ENCODE measurements around the gene GNG7.

The GNG7 gene

GRCh38 chr19:2529473-2529918, 173.0 kb downstream of the GNG7 start:
- Histone ChIP-seq H4K91ac (ENCODE audit: low read depth, low read length, poor library complexity) (no peak overlapping the region), H2BK15ac (ENCODE audit: low read length) (no peak overlapping the region), H3K4me2 (ENCODE audit: insufficient read depth, low read length, poor library complexity, severe bottlenecking) (no peak overlapping the region), H4K8ac (ENCODE audit: low read depth, low read length) (no peak overlapping the region), H3K27me3 (ENCODE audit: control insufficient read depth in 3 of 3, insufficient read depth in 3 of 3, low read depth in 1 of 3, low read length in 3 of 3) (no peaks in the 10 kb centered on the region), H3K4ac (ENCODE audit: low read length) (no peak overlapping the region), H3K4me3 (ENCODE audit: low read length in 2 of 2) (no peak overlapping the region), H3K79me1 (ENCODE audit: low read depth, low read length) (no peaks in the 10 kb centered on the region), H2AK5ac (ENCODE audit: low read depth, low read length) (no peak overlapping the region), H3K9me3 (replicated peaks in 1 of 2; ENCODE audit: control insufficient read depth in 2 of 2, insufficient read depth in 1 of 2, low read depth in 1 of 2, low read length in 2 of 2) (peaks cover 5 to 9% of the 10 kb centered on the region in 2 donors), H3K27ac (replicated peaks; ENCODE audit: low read length) (no peak overlapping the region), H2AFZ (ENCODE audit: low read length) (no peak overlapping the region), H2BK12ac (ENCODE audit: low read length) (no peak overlapping the region), H3K23ac (ENCODE audit: low read depth, low read length, poor library complexity) (no peak overlapping the region), H3K36me3 (replicated peaks in 1 of 2; ENCODE audit: control insufficient read depth in 2 of 2, insufficient read depth in 2 of 2, low read length in 2 of 2) (no peaks in the 10 kb centered on the region), H2BK120ac (ENCODE audit: low read depth, low read length) (no peak overlapping the region), H3K4me1 (ENCODE audit: control insufficient read depth in 2 of 2, insufficient read depth in 1 of 2, low read depth in 1 of 2, low read length in 2 of 2) (peaks cover 0 to 9% of the 10 kb centered on the region in 2 donors), H3K18ac (ENCODE audit: low read length) (no peak overlapping the region), H3K14ac (ENCODE audit: low read length) (no peak overlapping the region), H2BK5ac (ENCODE audit: low read length) (no peak overlapping the region), H3K9ac (ENCODE audit: low read depth, low read length, poor library complexity) (no peak overlapping the region)
- WGBS, 2 donors (ENCODE audit: extremely low coverage in 2 of 2, insufficient read length in 2 of 2, insufficient replicate concordance in 1 of 2) = no CpG with 5 or more reads among the region's 9 CpGs
- no peak for DNase-seq (ENCODE audit: low spot score)

- no peak overlapping the region for H3K23ac ChIP-seq (ENCODE audit: low read depth, low read length, poor library complexity)
- no peaks in the 10 kb centered on the region for H3K79me1 ChIP-seq (ENCODE audit: low read depth, low read length)
- peaks cover 5 to 8% of the 10 kb centered on the region in 2 donors for H3K9me3 ChIP-seq (replicated peaks in 1 of 2; ENCODE audit: control insufficient read depth in 2 of 2, insufficient read depth in 1 of 2, low read depth in 1 of 2, low read length in 2 of 2)
- H2BK15ac ChIP-seq (ENCODE audit: low read length) = peak overlapping the region; percentile 6
- no peak overlapping the region for H3K4ac ChIP-seq (ENCODE audit: low read length)
- H3K36me3 ChIP-seq (replicated peaks in 1 of 2; ENCODE audit: control insufficient read depth in 2 of 2, insufficient read depth in 2 of 2, low read length in 2 of 2) = no peaks in the 10 kb centered on the region
- peak overlapping the region; percentile 84 for H2AK5ac ChIP-seq (ENCODE audit: low read depth, low read length)
- H2AFZ ChIP-seq (ENCODE audit: low read length) = no peak overlapping the region
- H3K27me3 ChIP-seq (ENCODE audit: control insufficient read depth in 3 of 3, insufficient read depth in 3 of 3, low read depth in 1 of 3, low read length in 3 of 3) = no peaks in the 10 kb centered on the region
- H2BK5ac ChIP-seq (ENCODE audit: low read length) = no peak overlapping the region
- no peak overlapping the region for H4K8ac ChIP-seq (ENCODE audit: low read depth, low read length)
- WGBS, 2 donors (ENCODE audit: extremely low coverage in 2 of 2, insufficient read length in 2 of 2, insufficient replicate concordance in 1 of 2) = no CpG with 5 or more reads among the region's 8 CpGs
- DNase-seq (ENCODE audit: low spot score) = no peak
- H3K4me1 ChIP-seq (ENCODE audit: control insufficient read depth in 2 of 2, insufficient read depth in 1 of 2, low read depth in 1 of 2, low read length in 2 of 2) = peaks cover 6 to 17% of the 10 kb centered on the region in 2 donors
- H3K14ac ChIP-seq (ENCODE audit: low read length) = no peak overlapping the region
- no peak overlapping the region for H4K91ac ChIP-seq (ENCODE audit: low read depth, low read length, poor library complexity)
- H3K18ac ChIP-seq (ENCODE audit: low read length) = peak overlapping the region; percentile 76
- H2BK120ac ChIP-seq (ENCODE audit: low read depth, low read length) = no peak overlapping the region
- no peak overlapping the region for H3K4me2 ChIP-seq (ENCODE audit: insufficient read depth, low read length, poor library complexity, severe bottlenecking)
- no peak overlapping the region for H3K4me3 ChIP-seq (ENCODE audit: low read length in 2 of 2)
- no peak overlapping the region for H2BK12ac ChIP-seq (ENCODE audit: low read length)
- no peak overlapping the region for H3K9ac ChIP-seq (ENCODE audit: low read depth, low read length, poor library complexity)
- H3K27ac ChIP-seq (replicated peaks; ENCODE audit: low read length) = no peak overlapping the region
Measured at GRCh38 chr19:2528675-2529101, 173.8 kb downstream of the GNG7 start.

- no peak for DNase-seq (ENCODE audit: low spot score)
- Histone ChIP-seq H3K79me1 (ENCODE audit: low read depth, low read length) (no peaks in the 10 kb centered on the region), H2AK5ac (ENCODE audit: low read depth, low read length) (no peak overlapping the region), H2AFZ (ENCODE audit: low read length) (no peak overlapping the region), H3K4ac (ENCODE audit: low read length) (no peak overlapping the region), H3K9ac (ENCODE audit: low read depth, low read length, poor library complexity) (no peak overlapping the region), H4K91ac (ENCODE audit: low read depth, low read length, poor library complexity) (no peak overlapping the region), H3K9me3 (replicated peaks in 1 of 2; ENCODE audit: control insufficient read depth in 2 of 2, insufficient read depth in 1 of 2, low read depth in 1 of 2, low read length in 2 of 2) (peaks cover 3 to 6% of the 10 kb centered on the region in 2 donors), H2BK12ac (ENCODE audit: low read length) (no peak overlapping the region), H3K27me3 (ENCODE audit: control insufficient read depth in 3 of 3, insufficient read depth in 3 of 3, low read depth in 1 of 3, low read length in 3 of 3) (no peaks in the 10 kb centered on the region), H3K18ac (ENCODE audit: low read length) (no peak overlapping the region), H3K23ac (ENCODE audit: low read depth, low read length, poor library complexity) (no peak overlapping the region), H4K8ac (ENCODE audit: low read depth, low read length) (no peak overlapping the region), H2BK120ac (ENCODE audit: low read depth, low read length) (no peak overlapping the region), H3K4me3 (ENCODE audit: low read length in 2 of 2) (no peak overlapping the region), H2BK5ac (ENCODE audit: low read length) (no peak overlapping the region), H3K4me2 (ENCODE audit: insufficient read depth, low read length, poor library complexity, severe bottlenecking) (no peak overlapping the region), H3K36me3 (replicated peaks in 1 of 2; ENCODE audit: control insufficient read depth in 2 of 2, insufficient read depth in 2 of 2, low read length in 2 of 2) (no peaks in the 10 kb centered on the region), H3K14ac (ENCODE audit: low read length) (no peak overlapping the region), H3K27ac (replicated peaks; ENCODE audit: low read length) (no peak overlapping the region), H3K4me1 (ENCODE audit: control insufficient read depth in 2 of 2, insufficient read depth in 1 of 2, low read depth in 1 of 2, low read length in 2 of 2) (peaks cover 6 to 19% of the 10 kb centered on the region in 2 donors), H2BK15ac (ENCODE audit: low read length) (no peak overlapping the region)
- no CpG with 5 or more reads among the region's 4 CpGs for WGBS, 2 donors (ENCODE audit: extremely low coverage in 2 of 2, insufficient read length in 2 of 2, insufficient replicate concordance in 1 of 2)
Measured at GRCh38 chr19:2527686-2528085, 174.8 kb downstream of the GNG7 start.

- Histone ChIP-seq H2BK5ac (ENCODE audit: low read length) (no peak overlapping the region), H3K4me1 (ENCODE audit: control insufficient read depth in 2 of 2, insufficient read depth in 1 of 2, low read depth in 1 of 2, low read length in 2 of 2) (peaks cover 6 to 19% of the 10 kb centered on the region in 2 donors), H2AK5ac (ENCODE audit: low read depth, low read length) (peak overlapping the region; percentile 20), H3K4me2 (ENCODE audit: insufficient read depth, low read length, poor library complexity, severe bottlenecking) (no peak overlapping the region), H3K4ac (ENCODE audit: low read length) (no peak overlapping the region), H2AFZ (ENCODE audit: low read length) (no peak overlapping the region), H3K79me1 (ENCODE audit: low read depth, low read length) (no peaks in the 10 kb centered on the region), H3K36me3 (replicated peaks in 1 of 2; ENCODE audit: control insufficient read depth in 2 of 2, insufficient read depth in 2 of 2, low read length in 2 of 2) (no peaks in the 10 kb centered on the region), H2BK12ac (ENCODE audit: low read length) (peak overlapping the region; percentile 7), H3K9me3 (replicated peaks in 1 of 2; ENCODE audit: control insufficient read depth in 2 of 2, insufficient read depth in 1 of 2, low read depth in 1 of 2, low read length in 2 of 2) (peaks cover 0 to 5% of the 10 kb centered on the region in 2 donors), H2BK120ac (ENCODE audit: low read depth, low read length) (no peak overlapping the region), H3K18ac (ENCODE audit: low read length) (no peak overlapping the region), H3K27ac (replicated peaks; ENCODE audit: low read length) (no peak overlapping the region), H3K4me3 (ENCODE audit: low read length in 2 of 2) (no peak overlapping the region), H3K14ac (ENCODE audit: low read length) (no peak overlapping the region), H3K23ac (ENCODE audit: low read depth, low read length, poor library complexity) (no peak overlapping the region), H4K8ac (ENCODE audit: low read depth, low read length) (no peak overlapping the region), H3K9ac (ENCODE audit: low read depth, low read length, poor library complexity) (no peak overlapping the region), H4K91ac (ENCODE audit: low read depth, low read length, poor library complexity) (no peak overlapping the region), H3K27me3 (ENCODE audit: control insufficient read depth in 3 of 3, insufficient read depth in 3 of 3, low read depth in 1 of 3, low read length in 3 of 3) (no peaks in the 10 kb centered on the region), H2BK15ac (ENCODE audit: low read length) (peak overlapping the region; percentile 69)
- no CpG with 5 or more reads among the region's 14 CpGs for WGBS, 2 donors (ENCODE audit: extremely low coverage in 2 of 2, insufficient read length in 2 of 2, insufficient replicate concordance in 1 of 2)
- DNase-seq (ENCODE audit: low spot score) = no peak
Measured at GRCh38 chr19:2527171-2527570, 175.3 kb downstream of the GNG7 start.

All from neuronal stem cell (in vitro differentiated cells).